SK-N-SH (cell line): Measurements from ENCODE around the gene TM6SF1.

Experiments
- CTCF ChIP-seq: fragments of 200-600 bp; sonication (generic); IDR thresholded peaks from 2 replicates; pipeline ENCODE4 v1.6.1; 2017; ENCODE audit warnings: antibody characterized with exemption, mild to moderate bottlenecking, moderate library complexity
- EP300 ChIP-seq, 2 experiments: IDR thresholded peaks; 2 replicates each; pipeline versions ENCODE4 v1.4.0 to v1.6.1; 2012; ENCODE audit warnings: borderline replicate concordance in 1 of 2, low read depth in 1 of 2, low read length in 1 of 2
- EZH2phosphoT487 ChIP-seq: fragments of 200-600 bp; sonication (generic); IDR thresholded peaks from 2 replicates; pipeline ENCODE4 v1.6.1; 2017; ENCODE audit warnings: low read depth, mixed run types, mild to moderate bottlenecking, antibody characterized with exemption, moderate library complexity, borderline replicate concordance
- GABPA ChIP-seq: IDR thresholded peaks from 2 replicates; pipeline ENCODE4 v1.4.0; 2012; ENCODE audit warnings: low read depth, mild to moderate bottlenecking
- MXI1 ChIP-seq: IDR thresholded peaks from 2 replicates; pipeline ENCODE4 v1.6.1; 2012; ENCODE audit warnings: mild to moderate bottlenecking, low read depth, low read length, improper control_type of control experiment
- RAD21 ChIP-seq: IDR thresholded peaks from 2 replicates; pipeline ENCODE4 v1.6.1; 2012; ENCODE audit warnings: mild to moderate bottlenecking, low read length
- SIN3A ChIP-seq: IDR thresholded peaks from 2 replicates; pipeline ENCODE4 v1.6.1; 2012; ENCODE audit warnings: low read depth, mild to moderate bottlenecking, low read length, moderate library complexity, borderline replicate concordance
- SMC3 ChIP-seq: IDR thresholded peaks from 2 replicates; pipeline ENCODE4 v1.6.1; 2012; ENCODE audit warnings: low read depth, low read length, improper control_type of control experiment
- TAF1 ChIP-seq: IDR thresholded peaks from 2 replicates; pipeline ENCODE4 v1.6.1; 2012; ENCODE audit warnings: low read depth, mild to moderate bottlenecking, low read length, moderate library complexity, borderline replicate concordance
- TEAD4 ChIP-seq: IDR thresholded peaks from 2 replicates; pipeline ENCODE4 v1.4.0; 2012; ENCODE audit warnings: mild to moderate bottlenecking, borderline replicate concordance; ENCODE audit not compliant: insufficient read depth

DNA sequence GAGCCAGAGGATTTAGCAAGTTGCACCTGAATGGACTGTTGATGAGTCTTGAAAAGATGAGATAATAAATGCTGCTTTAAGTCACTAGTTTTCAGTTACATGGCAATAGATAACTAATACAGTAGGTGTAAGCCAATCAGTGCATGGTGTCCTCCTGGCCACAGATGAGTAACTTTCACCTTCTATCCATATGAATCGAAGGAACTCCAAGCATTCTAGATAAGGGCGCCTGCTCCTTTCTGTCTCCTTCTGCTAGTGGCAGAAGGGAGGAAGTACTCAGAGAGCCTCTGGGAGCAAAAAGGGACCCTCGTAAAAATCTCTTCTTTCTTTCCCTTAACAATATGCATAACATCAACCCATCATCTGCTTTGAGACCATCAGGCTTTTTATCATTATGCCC, 37.3 kb downstream of the TM6SF1 start:
- TF ChIP-seq CTCF (no peak), GABPA (no peak), SMC3 (no peak), EZH2phosphoT487 (no peak), SIN3A (no peak), TEAD4 (no peak), EP300 (IDR thresholded peaks at IDR 0.05; ENCODE audit: borderline replicate concordance in 1 of 2, low read depth in 1 of 2, low read length in 1 of 2) (no peak), RAD21 (no peak), TAF1 (no peak), MXI1 (no peak)
